Natural killer cell (primary cell): ENCODE data around the gene PRDM16. TPM values are rescaled to one million over a fixed set of nuclear protein-coding genes. Genes with fewer than 3 reads are reported as not detected.

Source experiments
- ATAC-seq, 3 donors: fragments of 150-1000 bp in 2 of 3; fragments of 200-7000 bp in 1 of 3; cut with Tn5 transposase; 1 replicate in 1 of 3; 2 replicates in 2 of 3; pipeline ENCODE4 v1.10.0; 2021; ENCODE audit warnings: mild to moderate bottlenecking in 2 of 3, moderate library complexity in 2 of 3
- DNase-seq, 2 donors: peaks; one replicate each; pipeline versions ENCODE4 v3.0.0 to v3.0.0-alpha.2; 2013 to 2021; ENCODE audit warnings: mixed read lengths in 1 of 2
- H3K27ac ChIP-seq: one replicate; pipeline ENCODE4 v1.5.1; 2013; ENCODE audit warnings: mild to moderate bottlenecking, low read length
- H3K27me3 ChIP-seq: one replicate; pipeline ENCODE4 v1.6.1; 2013; ENCODE audit warnings: low read length; ENCODE audit not compliant: control insufficient read depth, insufficient read depth
- H3K36me3 ChIP-seq: one replicate; pipeline ENCODE4 v1.6.1; 2013; ENCODE audit warnings: low read length; ENCODE audit not compliant: control insufficient read depth, insufficient read depth
- H3K4me1 ChIP-seq: one replicate; pipeline ENCODE4 v1.6.1; 2013; ENCODE audit warnings: low read length; ENCODE audit not compliant: control insufficient read depth, insufficient read depth
- H3K4me3 ChIP-seq: one replicate; pipeline ENCODE4 v1.5.1; 2013; ENCODE audit warnings: low read length
- H3K9me3 ChIP-seq: one replicate; pipeline ENCODE4 v1.6.1; 2013; ENCODE audit warnings: low read length; ENCODE audit not compliant: control insufficient read depth, insufficient read depth
- H3K27ac Mint-ChIP-seq, 2 donors: one replicate each; pipeline ENCODE4 v1.8.0; 2022; ENCODE audit warnings: mild to moderate bottlenecking in 2 of 2, mixed read lengths in 2 of 2, moderate library complexity in 1 of 2
- H3K27me3 Mint-ChIP-seq, 2 donors: one replicate each; pipeline ENCODE4 v1.8.0; 2022; ENCODE audit warnings: low read depth in 2 of 2, mixed read lengths in 2 of 2
- H3K36me3 Mint-ChIP-seq: one replicate; pipeline ENCODE4 v1.8.0; 2022; ENCODE audit warnings: mixed read lengths
- H3K4me1 Mint-ChIP-seq, 2 donors: one replicate each; pipeline ENCODE4 v1.8.0; 2022; ENCODE audit warnings: mixed read lengths in 2 of 2
- H3K4me3 Mint-ChIP-seq: one replicate; pipeline ENCODE4 v1.8.0; 2022; ENCODE audit warnings: mild to moderate bottlenecking, moderate library complexity, mixed read lengths
- H3K9me3 Mint-ChIP-seq, 2 donors: one replicate each; pipeline ENCODE4 v1.8.0; 2022; ENCODE audit warnings: mixed read lengths in 2 of 2
- WGBS: methylation state at CpG from one replicate; pipeline ENCODE4 v1.1.7; 2013; ENCODE audit warnings: missing lambda C conversion rate; ENCODE audit not compliant: insufficient coverage; 5-methylcytosine and 5-hydroxymethylcytosine counted together
- intact Hi-C: fragments of 100-400 bp; cut with micrococcal nuclease; formaldehyde crosslinking; loops from one replicate; pipeline ENCODE4 v1.14.2; 2022
- total RNA-seq, 4 donors: library from RNA; stranded (reverse); fragments of 120-200 nt in 1 of 4; gene quantifications; one replicate each; pipeline versions ENCODE4 v1.2.3 to v1.2.4, GENCODE V29; 2013 to 2022
- TF ChIP-seq, protein P1 (sequence below): fragments of 200-600 bp; IDR thresholded peaks from one replicate; pipeline ENCODE4 v1.8.0; 2022; ENCODE audit warnings: antibody characterized with exemption

PRDM16 gene
- total RNA-seq, 3 donors from 2014 or later (not counting 1 experiment from before 2014, with no cell fraction given) = 0.25 to 0.64 TPM; not detected in 1

GRCh38 chr1:3441410-3441847 is 372.4 kb downstream of the PRDM16 start:
- no peaks in the 10 kb centered on the region for H3K4me1 Mint-ChIP-seq
- Histone ChIP-seq H3K27ac (no peak overlapping the region), H3K4me3 (no peak overlapping the region), H3K27me3 (no peaks in the 10 kb centered on the region), H3K4me1 (no peaks in the 10 kb centered on the region), H3K9me3 (no peaks in the 10 kb centered on the region), H3K36me3 (no peaks in the 10 kb centered on the region)
- no peak overlapping the region for H3K4me3 Mint-ChIP-seq
- H3K27me3 Mint-ChIP-seq = peaks cover 5 to 7% of the 10 kb centered on the region in 2 donors
- H3K36me3 Mint-ChIP-seq = no peaks in the 10 kb centered on the region
- TF ChIP-seq, protein P1, sequence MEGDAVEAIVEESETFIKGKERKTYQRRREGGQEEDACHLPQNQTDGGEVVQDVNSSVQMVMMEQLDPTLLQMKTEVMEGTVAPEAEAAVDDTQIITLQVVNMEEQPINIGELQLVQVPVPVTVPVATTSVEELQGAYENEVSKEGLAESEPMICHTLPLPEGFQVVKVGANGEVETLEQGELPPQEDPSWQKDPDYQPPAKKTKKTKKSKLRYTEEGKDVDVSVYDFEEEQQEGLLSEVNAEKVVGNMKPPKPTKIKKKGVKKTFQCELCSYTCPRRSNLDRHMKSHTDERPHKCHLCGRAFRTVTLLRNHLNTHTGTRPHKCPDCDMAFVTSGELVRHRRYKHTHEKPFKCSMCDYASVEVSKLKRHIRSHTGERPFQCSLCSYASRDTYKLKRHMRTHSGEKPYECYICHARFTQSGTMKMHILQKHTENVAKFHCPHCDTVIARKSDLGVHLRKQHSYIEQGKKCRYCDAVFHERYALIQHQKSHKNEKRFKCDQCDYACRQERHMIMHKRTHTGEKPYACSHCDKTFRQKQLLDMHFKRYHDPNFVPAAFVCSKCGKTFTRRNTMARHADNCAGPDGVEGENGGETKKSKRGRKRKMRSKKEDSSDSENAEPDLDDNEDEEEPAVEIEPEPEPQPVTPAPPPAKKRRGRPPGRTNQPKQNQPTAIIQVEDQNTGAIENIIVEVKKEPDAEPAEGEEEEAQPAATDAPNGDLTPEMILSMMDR = no peak
- intact Hi-C loops = no loop called here
- DNase-seq (no peak), ATAC-seq (no peak)
- 83% methylated on average over 8 of the region's 8 CpGs for WGBS
- no peaks in the 10 kb centered on the region for H3K9me3 Mint-ChIP-seq
- no peak overlapping the region for H3K27ac Mint-ChIP-seq

GRCh38 chr1:3441880-3442279 is 372.9 kb downstream of the PRDM16 start:
- ATAC-seq (no peak), DNase-seq (no peak)
- Mint-ChIP-seq H3K9me3 (no peaks in the 10 kb centered on the region), H3K27me3 (peaks cover 5 to 8% of the 10 kb centered on the region in 2 donors), H3K36me3 (no peaks in the 10 kb centered on the region), H3K4me1 (no peaks in the 10 kb centered on the region), H3K4me3 (no peak overlapping the region), H3K27ac (no peak overlapping the region)
- intact Hi-C loops = no loop called here
- Histone ChIP-seq H3K27me3 (no peaks in the 10 kb centered on the region), H3K4me3 (no peak overlapping the region), H3K36me3 (no peaks in the 10 kb centered on the region), H3K27ac (no peak overlapping the region), H3K4me1 (no peaks in the 10 kb centered on the region), H3K9me3 (no peaks in the 10 kb centered on the region)
- WGBS = 81% methylated on average over 8 of the region's 8 CpGs
- TF ChIP-seq, protein P1 = no peak

- WGBS = 78% methylated on average over 13 of the region's 13 CpGs
- no peaks in the 10 kb centered on the region for H3K4me1 Mint-ChIP-seq
- H3K4me3 ChIP-seq = no peak overlapping the region
- H3K36me3 Mint-ChIP-seq = no peaks in the 10 kb centered on the region
- TF ChIP-seq, protein P1 = no peak
- H3K4me3 Mint-ChIP-seq = no peak overlapping the region
- H3K9me3 ChIP-seq = no peaks in the 10 kb centered on the region
- H3K9me3 Mint-ChIP-seq = no peaks in the 10 kb centered on the region
- H3K36me3 ChIP-seq = no peaks in the 10 kb centered on the region
- H3K27me3 Mint-ChIP-seq = peaks cover 5 to 12% of the 10 kb centered on the region in 2 donors
- no peaks in the 10 kb centered on the region for H3K27me3 ChIP-seq
- ATAC-seq (no peak), DNase-seq (no peak)
- intact Hi-C loops = no loop called here
- H3K27ac ChIP-seq = no peak overlapping the region
- H3K4me1 ChIP-seq = no peaks in the 10 kb centered on the region
- no peak overlapping the region for H3K27ac Mint-ChIP-seq
These were observed 373.3 kb downstream of the PRDM16 start for GRCh38 chr1:3442331-3442730.

- no peaks in the 10 kb centered on the region for H3K4me1 Mint-ChIP-seq
- peaks cover 5 to 18% of the 10 kb centered on the region in 2 donors for H3K27me3 Mint-ChIP-seq
- H3K4me3 ChIP-seq = no peak overlapping the region
- no peaks in the 10 kb centered on the region for H3K4me1 ChIP-seq
- no peaks in the 10 kb centered on the region for H3K27me3 ChIP-seq
- no peaks in the 10 kb centered on the region for H3K36me3 ChIP-seq
- no peak overlapping the region for H3K27ac ChIP-seq
- intact Hi-C loops = no loop called here
- H3K9me3 Mint-ChIP-seq = peaks cover 0 to 2% of the 10 kb centered on the region in 2 donors
- DNase-seq (no peak), ATAC-seq (no peak)
- no peak overlapping the region for H3K4me3 Mint-ChIP-seq
- H3K36me3 Mint-ChIP-seq = no peaks in the 10 kb centered on the region
- TF ChIP-seq, protein P1 = no peak
- no peak overlapping the region for H3K27ac Mint-ChIP-seq
- H3K9me3 ChIP-seq = no peaks in the 10 kb centered on the region
- WGBS = 86% methylated on average over 12 of the region's 12 CpGs
These were observed 373.9 kb downstream of the PRDM16 start for GRCh38 chr1:3442901-3443300.
